HepG2 (cell line): ENCODE measurements around the gene TMEM144.

Source experiments
- IRF2 ChIP-seq: IDR thresholded peaks from 2 replicates; pipeline ENCODE4 v1.6.1; 2018; ENCODE audit warnings: missing genetic modification reagents, missing compliant biosample characterization
- TEAD3 ChIP-seq: optimal IDR thresholded peaks from 2 replicates; pipeline ENCODE3; 2016; ENCODE audit warnings: borderline replicate concordance
- TF ChIP-seq, protein P1 (sequence below), 2 experiments: IDR thresholded peaks; 2 replicates each; pipeline ENCODE4 v1.6.1; 2011 to 2012; ENCODE audit warnings: low read length in 2 of 2, borderline replicate concordance in 1 of 2, low read depth in 1 of 2, mild to moderate bottlenecking in 1 of 2, moderate library complexity in 1 of 2

GRCh38 chr4:158268553-158268952 is 58.3 kb downstream of the TMEM144 start:
- TF ChIP-seq TEAD3 (no peak), IRF2 (no peak)
- TF ChIP-seq, protein P1, sequence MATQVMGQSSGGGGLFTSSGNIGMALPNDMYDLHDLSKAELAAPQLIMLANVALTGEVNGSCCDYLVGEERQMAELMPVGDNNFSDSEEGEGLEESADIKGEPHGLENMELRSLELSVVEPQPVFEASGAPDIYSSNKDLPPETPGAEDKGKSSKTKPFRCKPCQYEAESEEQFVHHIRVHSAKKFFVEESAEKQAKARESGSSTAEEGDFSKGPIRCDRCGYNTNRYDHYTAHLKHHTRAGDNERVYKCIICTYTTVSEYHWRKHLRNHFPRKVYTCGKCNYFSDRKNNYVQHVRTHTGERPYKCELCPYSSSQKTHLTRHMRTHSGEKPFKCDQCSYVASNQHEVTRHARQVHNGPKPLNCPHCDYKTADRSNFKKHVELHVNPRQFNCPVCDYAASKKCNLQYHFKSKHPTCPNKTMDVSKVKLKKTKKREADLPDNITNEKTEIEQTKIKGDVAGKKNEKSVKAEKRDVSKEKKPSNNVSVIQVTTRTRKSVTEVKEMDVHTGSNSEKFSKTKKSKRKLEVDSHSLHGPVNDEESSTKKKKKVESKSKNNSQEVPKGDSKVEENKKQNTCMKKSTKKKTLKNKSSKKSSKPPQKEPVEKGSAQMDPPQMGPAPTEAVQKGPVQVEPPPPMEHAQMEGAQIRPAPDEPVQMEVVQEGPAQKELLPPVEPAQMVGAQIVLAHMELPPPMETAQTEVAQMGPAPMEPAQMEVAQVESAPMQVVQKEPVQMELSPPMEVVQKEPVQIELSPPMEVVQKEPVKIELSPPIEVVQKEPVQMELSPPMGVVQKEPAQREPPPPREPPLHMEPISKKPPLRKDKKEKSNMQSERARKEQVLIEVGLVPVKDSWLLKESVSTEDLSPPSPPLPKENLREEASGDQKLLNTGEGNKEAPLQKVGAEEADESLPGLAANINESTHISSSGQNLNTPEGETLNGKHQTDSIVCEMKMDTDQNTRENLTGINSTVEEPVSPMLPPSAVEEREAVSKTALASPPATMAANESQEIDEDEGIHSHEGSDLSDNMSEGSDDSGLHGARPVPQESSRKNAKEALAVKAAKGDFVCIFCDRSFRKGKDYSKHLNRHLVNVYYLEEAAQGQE (IDR thresholded peaks at IDR 0.05; ENCODE audit: borderline replicate concordance in 1 of 2, low read depth in 1 of 2, low read length in 2 of 2): no peak
